Ovary (tissue), 9 donors: Measurements from ENCODE around the gene KRT73. TPM values are rescaled to one million over a fixed set of nuclear protein-coding genes. Genes with fewer than 3 reads are reported as not detected.

Experiments used
- DNase-seq, 5 donors: peaks; one replicate each; pipeline ENCODE4 v3.0.0-alpha.2; 2019 to 2020
- H3K27ac ChIP-seq, 2 donors: fragments of 200-600 bp; one replicate each; pipeline versions ENCODE4 v1.5.1 to v1.8.0; 2019 to 2022
- H3K27me3 ChIP-seq: fragments of 200-600 bp; one replicate; pipeline ENCODE4 v1.8.0; 2022
- H3K36me3 ChIP-seq: fragments of 200-600 bp; sonication (generic); one replicate; pipeline ENCODE4 v1.5.1; 2019
- H3K4me1 ChIP-seq: one replicate; pipeline ENCODE4 v1.8.1; 2013; ENCODE audit warnings: mild to moderate bottlenecking, moderate library complexity; ENCODE audit not compliant: insufficient read depth
- H3K4me3 ChIP-seq: fragments of 200-600 bp; sonication (generic); one replicate; pipeline ENCODE4 v1.5.1; 2017
- H3K9me3 ChIP-seq, 2 donors: fragments of 200-600 bp in 1 of 2; sonication (generic) in 1 of 2; one replicate each; pipeline versions ENCODE4 v1.5.1 to v1.8.1; 2013 to 2019; ENCODE audit warnings: mild to moderate bottlenecking in 1 of 2, moderate library complexity in 1 of 2
- EP300 ChIP-seq: sonication (generic); formaldehyde crosslinking; IDR thresholded peaks from one replicate; pipeline ENCODE4 v1.6.1; 2017; ENCODE audit warnings: antibody characterized with exemption
- POLR2A ChIP-seq: fragments of 450-650 bp; IDR thresholded peaks from one replicate; pipeline ENCODE4 v1.6.1; 2017; ENCODE audit warnings: antibody characterized with exemption, mild to moderate bottlenecking, moderate library complexity
- WGBS, 3 donors: extraction: QIAGEN DNeasy Blood & Tissue Kit in 1 of 3; methylation state at CpG; one replicate each; pipeline versions ENCODE4 v1.1.5 to v1.1.7; 2013 to 2017; 5-methylcytosine and 5-hydroxymethylcytosine counted together
- intact Hi-C, 4 donors: fragments of 100-400 bp; cut with DNase I; formaldehyde crosslinking; loops; one replicate each; pipeline versions ENCODE4 v1.11.0 to v1.15.1; 2022 to 2023
- polyA plus RNA-seq, 2 donors: library from polyadenylated mRNA; stranded (reverse); fragments of 200-250 nt in 1 of 2; fragments of 350-450 nt in 1 of 2; fragmentation: Illumina TruSeq in 1 of 2; extraction: RNeasy Lipid Tissue Mini Kit (QIAGEN cat#74804) in 1 of 2; gene quantifications; one replicate each; pipeline ENCODE4 v1.2.3, GENCODE V29; 2013 to 2014
- total RNA-seq, 7 donors: library from RNA; depleted of rRNA in 2 of 7; stranded (reverse); fragments of >200 nt in 2 of 7; fragmentation: NEBNext Ultra II Directional in 3 of 7; extraction: Animal tissue kit (Norgen Biotek cat#: 25700) in 3 of 7; gene quantifications; one replicate each; pipeline versions ENCODE4 v1.1.0 to v1.2.4, GENCODE V29; 2016 to 2023
- TF ChIP-seq, protein P1 (sequence below), 3 donors: fragments of 450-650 bp in 2 of 3; fragments of 200-600 bp in 1 of 3; IDR thresholded peaks; one replicate each; pipeline versions ENCODE4 v1.5.1 to v1.8.0; 2016 to 2022; ENCODE audit warnings: antibody characterized with exemption in 3 of 3, mild to moderate bottlenecking in 1 of 3
- donor health status: DM: no; HTN: no; CAD: no; lungs with moderate emphysema.
- donor health status: DM: no; HTN: no; CAD: no.
- donor health status: Bipolar disorder and iron deficiency.
- donor health status: DM: yes; HTN: yes; CAD: no.
- donor health status: DM: no; HTN: no; CAD: no.
- donor health status: DM: yes; HTN: yes; CAD: no.

KRT73 gene
- total and polyA plus RNA-seq, 9 donors: not detected

DNA sequence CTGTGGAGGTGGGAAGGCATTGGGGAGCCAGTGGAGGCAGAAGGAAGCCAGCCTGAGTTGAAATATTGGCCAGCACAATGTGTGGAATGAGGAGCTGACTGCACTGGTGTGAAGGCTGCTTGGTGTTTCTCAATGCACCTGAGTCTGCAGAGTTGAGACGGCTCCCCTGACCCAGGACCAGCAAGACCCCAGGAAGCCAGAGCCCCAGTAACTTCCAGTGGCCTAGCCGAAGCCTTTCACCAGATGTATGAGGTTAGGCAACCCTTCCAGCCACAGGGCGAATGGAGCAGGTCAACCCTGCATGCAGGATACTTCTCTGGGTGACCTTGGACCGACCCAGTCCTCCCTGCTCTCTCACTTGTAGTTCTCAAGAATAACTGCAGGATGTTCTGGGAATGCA is 12.9 kb upstream of the KRT73 start:
- DNase-seq: no peak
- intact Hi-C loops: no loop called here
- WGBS, 3 donors: 36 to 49% (median 37%) methylated on average over 4 of the region's 4 CpGs
- no peaks in the 10 kb centered on the region for H3K36me3 ChIP-seq
- H3K9me3 ChIP-seq: no peaks in the 10 kb centered on the region
- H3K4me3 ChIP-seq: no peak overlapping the region
- H3K4me1 ChIP-seq: no peaks in the 10 kb centered on the region
- H3K27ac ChIP-seq: no peak overlapping the region
- H3K27me3 ChIP-seq: no peaks in the 10 kb centered on the region
- no peak for TF ChIP-seq POLR2A

GRCh38 chr12:52630599-52631200 is 12.3 kb upstream of the KRT73 start:
- DNase-seq: no peak
- 59 to 76% (median 69%) methylated on average over 4 of the region's 4 CpGs for WGBS, 3 donors
- H3K27me3 ChIP-seq: no peaks in the 10 kb centered on the region
- intact Hi-C loops: no loop called here
- no peaks in the 10 kb centered on the region for H3K36me3 ChIP-seq
- no peak overlapping the region for H3K27ac ChIP-seq
- no peak overlapping the region for H3K4me3 ChIP-seq
- TF ChIP-seq, protein P1, sequence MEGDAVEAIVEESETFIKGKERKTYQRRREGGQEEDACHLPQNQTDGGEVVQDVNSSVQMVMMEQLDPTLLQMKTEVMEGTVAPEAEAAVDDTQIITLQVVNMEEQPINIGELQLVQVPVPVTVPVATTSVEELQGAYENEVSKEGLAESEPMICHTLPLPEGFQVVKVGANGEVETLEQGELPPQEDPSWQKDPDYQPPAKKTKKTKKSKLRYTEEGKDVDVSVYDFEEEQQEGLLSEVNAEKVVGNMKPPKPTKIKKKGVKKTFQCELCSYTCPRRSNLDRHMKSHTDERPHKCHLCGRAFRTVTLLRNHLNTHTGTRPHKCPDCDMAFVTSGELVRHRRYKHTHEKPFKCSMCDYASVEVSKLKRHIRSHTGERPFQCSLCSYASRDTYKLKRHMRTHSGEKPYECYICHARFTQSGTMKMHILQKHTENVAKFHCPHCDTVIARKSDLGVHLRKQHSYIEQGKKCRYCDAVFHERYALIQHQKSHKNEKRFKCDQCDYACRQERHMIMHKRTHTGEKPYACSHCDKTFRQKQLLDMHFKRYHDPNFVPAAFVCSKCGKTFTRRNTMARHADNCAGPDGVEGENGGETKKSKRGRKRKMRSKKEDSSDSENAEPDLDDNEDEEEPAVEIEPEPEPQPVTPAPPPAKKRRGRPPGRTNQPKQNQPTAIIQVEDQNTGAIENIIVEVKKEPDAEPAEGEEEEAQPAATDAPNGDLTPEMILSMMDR (IDR thresholded peaks at IDR 0.05): no peak
- TF ChIP-seq EP300: no peak
- no peak for TF ChIP-seq POLR2A
- H3K9me3 ChIP-seq: no peaks in the 10 kb centered on the region
- H3K4me1 ChIP-seq: no peaks in the 10 kb centered on the region

GRCh38 chr12:52630008-52630500 is 11.7 kb upstream of the KRT73 start:
- 63 to 76% (median 70%) methylated on average over 7 of the region's 7 CpGs for WGBS, 3 donors
- TF ChIP-seq, protein P1 (IDR thresholded peaks at IDR 0.05): no peak
- TF ChIP-seq EP300: no peak
- TF ChIP-seq POLR2A: no peak
- Histone ChIP-seq H3K27me3 (no peaks in the 10 kb centered on the region), H3K4me3 (no peak overlapping the region), H3K36me3 (no peaks in the 10 kb centered on the region), H3K27ac (no peak overlapping the region), H3K9me3 (no peaks in the 10 kb centered on the region), H3K4me1 (no peaks in the 10 kb centered on the region)
- DNase-seq: no peak
- intact Hi-C loops: no loop called here

- no peak for DNase-seq
- Histone ChIP-seq H3K4me1 (no peaks in the 10 kb centered on the region), H3K27ac (no peak overlapping the region), H3K36me3 (no peaks in the 10 kb centered on the region), H3K27me3 (no peaks in the 10 kb centered on the region), H3K9me3 (no peaks in the 10 kb centered on the region), H3K4me3 (no peak overlapping the region)
- 65 to 84% (median 75%) methylated on average over 12 of the region's 12 CpGs for WGBS, 3 donors
- TF ChIP-seq, protein P1 (IDR thresholded peaks at IDR 0.05): no peak
- TF ChIP-seq EP300: no peak
- no peak for TF ChIP-seq POLR2A
- intact Hi-C loops: no loop called here
Measured at GRCh38 chr12:52629281-52630007, 11.1 kb upstream of the KRT73 start.

DNA sequence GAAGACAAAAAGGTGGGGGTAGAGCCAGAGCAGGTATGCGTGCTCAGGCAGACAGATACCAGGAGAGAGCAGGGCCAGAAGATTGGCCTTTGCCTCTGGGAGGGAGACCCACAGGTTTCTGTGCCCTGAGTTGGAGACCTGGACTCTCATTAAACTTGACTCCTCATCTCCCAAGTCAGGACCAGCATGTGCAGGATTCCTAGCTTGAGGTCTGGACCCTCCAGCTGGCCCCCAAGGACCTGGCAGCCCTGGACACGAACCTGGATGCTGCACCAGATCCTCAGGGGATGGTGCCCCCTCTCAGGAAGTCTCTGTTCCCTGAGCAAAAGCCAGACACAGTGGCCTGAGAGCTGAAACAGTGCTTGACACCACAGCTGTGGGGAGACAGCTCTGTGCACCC is 10.5 kb upstream of the KRT73 start:
- intact Hi-C loops: no loop called here
- Histone ChIP-seq H3K9me3 (no peaks in the 10 kb centered on the region), H3K36me3 (no peaks in the 10 kb centered on the region), H3K4me3 (no peak overlapping the region), H3K27me3 (no peaks in the 10 kb centered on the region), H3K27ac (no peak overlapping the region), H3K4me1 (no peaks in the 10 kb centered on the region)
- no peak for TF ChIP-seq POLR2A
- TF ChIP-seq, protein P1 (IDR thresholded peaks at IDR 0.05): no peak
- TF ChIP-seq EP300: no peak
- no peak for DNase-seq
- WGBS, 3 donors: 61 to 63% (median 61%) methylated on average over 2 of the region's 2 CpGs
